K562 treated with DMSO at 1 percent for 48 hours (cell line): ENCODE results near the gene USP17L12. TPM values are rescaled to one million over a fixed set of nuclear protein-coding genes. Genes with fewer than 3 reads are reported as not detected.

Experiments used
- total RNA-seq: library from RNA; unstranded; fragments of 300-600 nt; gene quantifications from 2 replicates; pipeline ENCODE4 v1.2.3, GENCODE V29; 2022; ENCODE audit warnings: low replicate concordance; ENCODE audit errors: extremely low read depth

USP17L12 gene, protein sequence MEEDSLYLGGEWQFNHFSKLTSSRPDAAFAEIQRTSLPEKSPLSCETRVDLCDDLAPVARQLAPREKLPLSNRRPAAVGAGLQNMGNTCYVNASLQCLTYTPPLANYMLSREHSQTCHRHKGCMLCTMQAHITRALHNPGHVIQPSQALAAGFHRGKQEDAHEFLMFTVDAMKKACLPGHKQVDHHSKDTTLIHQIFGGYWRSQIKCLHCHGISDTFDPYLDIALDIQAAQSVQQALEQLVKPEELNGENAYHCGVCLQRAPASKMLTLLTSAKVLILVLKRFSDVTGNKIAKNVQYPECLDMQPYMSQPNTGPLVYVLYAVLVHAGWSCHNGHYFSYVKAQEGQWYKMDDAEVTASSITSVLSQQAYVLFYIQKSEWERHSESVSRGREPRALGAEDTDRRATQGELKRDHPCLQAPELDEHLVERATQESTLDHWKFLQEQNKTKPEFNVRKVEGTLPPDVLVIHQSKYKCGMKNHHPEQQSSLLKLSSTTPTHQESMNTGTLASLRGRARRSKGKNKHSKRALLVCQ
- total RNA-seq, result not detected in 2 replicates

DNA sequence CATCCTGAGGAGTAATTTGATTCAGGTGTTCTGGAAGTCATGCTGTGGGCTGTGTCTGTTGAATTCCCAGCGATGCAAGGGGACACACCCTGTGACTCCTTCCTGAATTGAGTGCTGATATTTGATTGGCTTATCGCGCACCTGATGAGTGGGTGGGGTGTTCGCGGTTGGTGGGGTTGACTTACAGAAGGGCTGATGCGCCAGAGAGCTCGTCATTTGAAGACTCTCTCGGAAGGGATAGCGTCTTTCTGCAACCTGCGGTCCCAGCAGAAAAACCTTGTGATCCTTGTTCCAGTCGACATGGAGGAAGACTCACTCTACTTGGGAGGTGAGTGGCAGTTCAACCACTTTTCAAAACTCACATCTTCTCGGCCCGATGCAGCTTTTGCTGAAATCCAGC is at the start of gene USP17L12:
Gene USP17L12 (plus strand): TSS at position 301 of the 400 bp plus-strand sequence. CDS start 0 bp downstream, at position 301.

GRCh38 chr4:9210357-9210756 is 9.6 kb upstream of the USP17L12 start, which contains the start of gene USP17L10:
Gene USP17L10 (plus strand): TSS chr4:9210657. CDS start chr4:9210657, 0 bp downstream.

DNA sequence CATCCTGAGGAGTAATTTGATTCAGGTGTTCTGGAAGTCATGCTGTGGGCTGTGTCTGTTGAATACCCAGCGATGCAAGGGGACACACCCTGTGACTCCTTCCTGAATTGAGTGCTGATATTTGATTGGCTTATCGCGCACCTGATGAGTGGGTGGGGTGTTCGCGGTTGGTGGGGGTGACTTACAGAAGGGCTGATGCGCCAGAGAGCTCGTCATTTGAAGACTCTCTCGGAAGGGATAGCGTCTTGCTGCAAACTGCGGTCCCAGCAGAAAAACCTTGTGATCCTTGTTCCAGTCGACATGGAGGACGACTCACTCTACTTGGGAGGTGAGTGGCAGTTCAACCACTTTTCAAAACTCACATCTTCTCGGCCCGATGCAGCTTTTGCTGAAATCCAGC is 4.8 kb upstream of the USP17L12 start, which contains the start of gene USP17L11:
Gene USP17L11 (plus strand): TSS at position 301 of the 400 bp plus-strand sequence. CDS start 0 bp downstream, at position 301.

GRCh38 chr4:9224596-9224995 is 4.6 kb downstream of the USP17L12 start, which contains the start of gene USP17L13:
Gene USP17L13 (plus strand): TSS chr4:9224896. CDS start chr4:9224896, 0 bp downstream.

DNA sequence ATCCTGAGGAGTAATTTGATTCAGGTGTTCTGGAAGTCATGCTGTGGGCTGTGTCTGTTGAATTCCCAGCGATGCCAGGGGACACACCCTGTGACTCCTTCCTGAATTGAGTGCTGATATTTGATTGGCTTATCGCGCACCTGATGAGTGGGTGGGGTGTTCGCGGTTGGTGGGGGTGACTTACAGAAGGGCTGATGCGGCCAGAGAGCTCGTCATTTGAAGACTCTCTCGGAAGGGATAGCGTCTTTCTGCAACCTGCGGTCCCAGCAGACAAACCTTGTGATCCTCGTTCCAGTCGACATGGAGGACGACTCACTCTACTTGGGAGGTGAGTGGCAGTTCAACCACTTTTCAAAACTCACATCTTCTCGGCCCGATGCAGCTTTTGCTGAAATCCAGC is 14.1 kb downstream of the USP17L12 start, which contains the start of gene USP17L15:
Gene USP17L15 (plus strand): TSS at position 301 of the 400 bp plus-strand sequence. CDS start 0 bp downstream, at position 301.

GRCh38 chr4:9243579-9243978 is 23.6 kb downstream of the USP17L12 start, which contains the start of gene USP17L17:
Gene USP17L17 (plus strand): TSS chr4:9243879. CDS start chr4:9243879, 0 bp downstream.

GRCh38 chr4:9247953-9248680 is 28.2 kb downstream of the USP17L12 start, which contains the start of gene USP17L18:
Gene USP17L18 (plus strand): TSS chr4:9248630. CDS start chr4:9248630, 0 bp downstream.

GRCh38 chr4:9253078-9253477 is 33.1 kb downstream of the USP17L12 start, which contains the start of gene USP17L19:
Gene USP17L19 (plus strand): TSS chr4:9253378. CDS start chr4:9253378, 0 bp downstream.

DNA sequence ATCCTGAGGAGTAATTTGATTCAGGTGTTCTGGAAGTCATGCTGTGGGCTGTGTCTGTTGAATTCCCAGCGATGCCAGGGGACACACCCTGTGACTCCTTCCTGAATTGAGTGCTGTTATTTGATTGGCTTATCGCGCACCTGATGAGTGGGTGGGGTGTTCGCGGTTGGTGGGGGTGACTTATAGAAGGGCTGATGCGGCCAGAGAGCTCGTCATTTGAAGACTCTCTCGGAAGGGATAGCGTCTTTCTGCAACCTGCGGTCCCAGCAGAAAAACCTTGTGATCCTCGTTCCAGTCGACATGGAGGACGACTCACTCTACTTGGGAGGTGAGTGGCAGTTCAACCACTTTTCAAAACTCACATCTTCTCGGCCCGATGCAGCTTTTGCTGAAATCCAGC is 37.9 kb downstream of the USP17L12 start, which contains the start of gene USP17L20:
Gene USP17L20 (plus strand): TSS at position 301 of the 400 bp plus-strand sequence. CDS start 0 bp downstream, at position 301.

GRCh38 chr4:9262572-9262971 is 42.6 kb downstream of the USP17L12 start, which contains the start of gene USP17L21:
Gene USP17L21 (plus strand): TSS chr4:9262872. CDS start chr4:9262872, 0 bp downstream.

GRCh38 chr4:9267319-9267718 is 47.4 kb downstream of the USP17L12 start, which contains the start of gene USP17L22:
Gene USP17L22 (plus strand): TSS chr4:9267619. CDS start chr4:9267619, 0 bp downstream.

Other genes with a start within 250 kb of the USP17L12 start
- not detected in 2 replicates for gene FAM90A26, start 49.7 kb upstream of the USP17L12 start, total RNA-seq
- not detected in 2 replicates for gene USP17L10, start 9.5 kb upstream of the USP17L12 start, total RNA-seq
- gene USP17L11, start 4.7 kb upstream of the USP17L12 start, total RNA-seq, result not detected in 2 replicates
- not detected in 2 replicates for gene USP17L13, start 4.7 kb downstream of the USP17L12 start, total RNA-seq
- gene USP17L15, start 14.2 kb downstream of the USP17L12 start, total RNA-seq, result not detected in 2 replicates
- gene USP17L17, start 23.7 kb downstream of the USP17L12 start, total RNA-seq, result not detected in 2 replicates
- not detected in 2 replicates for gene USP17L18, start 28.5 kb downstream of the USP17L12 start, total RNA-seq
- not detected in 2 replicates for gene USP17L19, start 33.2 kb downstream of the USP17L12 start, total RNA-seq
- gene USP17L20, start 38.0 kb downstream of the USP17L12 start, total RNA-seq, result not detected in 2 replicates
- not detected in 2 replicates for gene USP17L21, start 42.7 kb downstream of the USP17L12 start, total RNA-seq
- gene USP17L22, start 47.5 kb downstream of the USP17L12 start, total RNA-seq, result not detected in 2 replicates
- not detected in 2 replicates for gene USP17L24, start 105.0 kb downstream of the USP17L12 start, total RNA-seq
- not detected in 2 replicates for gene USP17L25, start 109.8 kb downstream of the USP17L12 start, total RNA-seq
- not detected in 2 replicates for gene USP17L26, start 114.5 kb downstream of the USP17L12 start, total RNA-seq
- gene USP17L5, start 119.3 kb downstream of the USP17L12 start, total RNA-seq, result not detected in 2 replicates
- not detected in 2 replicates for gene USP17L27, start 124.0 kb downstream of the USP17L12 start, total RNA-seq
- gene USP17L28, start 128.7 kb downstream of the USP17L12 start, total RNA-seq, result not detected in 2 replicates
- gene USP17L29, start 133.5 kb downstream of the USP17L12 start, total RNA-seq, result not detected in 2 replicates
- gene USP17L30, start 143.0 kb downstream of the USP17L12 start, total RNA-seq, result not detected in 2 replicates
- gene DEFB131A, start 224.3 kb downstream of the USP17L12 start, total RNA-seq, result not detected in 2 replicates